Skin of body (tissue), 2 donors: ENCODE measurements around the gene NKG7. TPM values are rescaled to one million over a fixed set of nuclear protein-coding genes. Genes with fewer than 3 reads are reported as not detected.

ENCODE experiments used
- DNase-seq: peaks from one replicate; lab custom pipeline; 2025; lab: John Stamatoyannopoulos, UW
- total RNA-seq: library from RNA; depleted of rRNA; stranded (reverse); fragments of >200 nt; gene quantifications from one replicate; pipeline ENCODE4 v1.2.3, GENCODE V29; 2014

Gene NKG7
- total RNA-seq, 1 donor from 2014 or later, result 7.5 TPM

DNA sequence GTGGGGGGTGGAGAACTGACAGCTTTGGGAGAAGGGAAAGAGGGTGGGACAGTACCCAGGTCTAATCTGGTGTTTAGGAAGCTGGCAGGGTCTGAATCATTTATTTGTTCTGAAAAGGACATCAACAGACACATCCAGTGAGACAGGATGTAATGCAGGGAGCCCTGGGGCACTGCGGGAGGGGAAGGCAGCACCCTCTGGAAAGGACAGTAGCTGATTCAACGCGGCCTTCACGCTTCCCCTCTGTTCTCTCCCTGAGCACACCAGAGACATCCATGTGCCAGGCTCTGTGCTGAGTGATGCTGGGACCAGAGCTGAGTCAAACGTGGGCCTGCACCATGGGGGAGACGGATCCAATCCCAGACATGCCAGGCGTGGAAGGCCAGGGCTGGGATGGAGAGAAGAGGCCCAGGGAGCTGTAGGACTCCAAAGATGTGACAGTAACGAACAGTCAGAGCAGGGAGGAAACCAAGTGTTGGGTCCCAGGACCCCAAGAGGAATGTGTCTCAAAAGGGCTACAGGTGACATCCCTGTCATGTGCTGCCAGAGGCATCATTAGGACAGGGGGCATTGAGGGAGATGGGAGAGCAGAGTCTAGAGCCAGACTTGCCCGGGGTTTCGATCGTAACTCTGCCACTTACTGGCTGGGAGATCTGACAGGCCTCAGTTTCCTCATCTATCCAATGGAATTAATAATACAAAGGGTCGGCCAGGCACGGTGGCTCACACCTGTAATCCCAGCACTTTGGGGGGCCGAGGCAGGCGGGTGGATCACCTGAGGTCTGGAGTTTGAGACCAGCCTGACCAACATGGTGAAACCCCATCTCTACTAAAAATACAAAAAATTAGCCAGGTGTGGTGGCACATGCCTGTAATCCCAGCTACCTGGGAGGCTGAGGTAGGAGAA lies 8.0 kb downstream of the NKG7 start:
- DNase-seq, result no peak

DNA sequence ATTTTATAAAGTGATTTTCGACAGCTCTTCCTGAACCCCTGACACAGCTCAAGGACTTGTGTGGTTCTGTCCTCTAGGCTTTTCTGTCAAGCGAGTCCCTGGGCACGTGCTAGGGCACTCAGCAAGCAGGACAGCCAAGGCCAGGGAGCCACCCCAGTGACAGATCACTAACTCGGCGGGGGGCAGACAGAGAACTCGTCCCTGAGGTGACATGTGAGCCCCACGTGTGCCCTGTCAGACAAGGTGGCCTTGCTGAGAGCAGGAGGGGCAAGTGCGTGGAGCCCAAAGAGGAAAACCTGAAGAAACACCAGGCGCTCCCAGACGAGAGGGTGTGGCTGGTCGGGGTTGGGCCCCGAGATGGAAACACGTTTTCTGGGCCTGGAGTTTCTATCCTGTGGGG lies 11.2 kb downstream of the NKG7 start:
- no peak for DNase-seq

DNA sequence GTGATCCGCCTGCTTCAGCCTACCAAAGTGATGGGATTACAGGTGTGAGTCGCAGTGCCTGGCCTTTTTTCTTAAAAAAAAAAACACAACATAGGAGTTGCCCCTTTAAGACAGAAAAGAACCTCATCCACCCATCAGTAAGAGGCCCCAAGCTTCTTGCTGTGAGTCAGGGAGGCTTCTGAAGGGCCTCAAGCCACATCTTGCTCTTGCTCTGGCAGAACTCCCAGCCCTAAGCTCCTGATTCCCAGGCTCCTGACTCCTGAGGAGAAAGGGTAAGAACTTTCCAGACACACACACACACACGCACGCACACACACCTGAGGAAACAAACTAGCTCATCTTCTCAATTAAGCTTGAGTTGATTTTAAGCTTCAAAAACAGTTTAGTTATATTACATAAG lies 13.2 kb downstream of the NKG7 start:
- peak; percentile 32 for DNase-seq

DNA sequence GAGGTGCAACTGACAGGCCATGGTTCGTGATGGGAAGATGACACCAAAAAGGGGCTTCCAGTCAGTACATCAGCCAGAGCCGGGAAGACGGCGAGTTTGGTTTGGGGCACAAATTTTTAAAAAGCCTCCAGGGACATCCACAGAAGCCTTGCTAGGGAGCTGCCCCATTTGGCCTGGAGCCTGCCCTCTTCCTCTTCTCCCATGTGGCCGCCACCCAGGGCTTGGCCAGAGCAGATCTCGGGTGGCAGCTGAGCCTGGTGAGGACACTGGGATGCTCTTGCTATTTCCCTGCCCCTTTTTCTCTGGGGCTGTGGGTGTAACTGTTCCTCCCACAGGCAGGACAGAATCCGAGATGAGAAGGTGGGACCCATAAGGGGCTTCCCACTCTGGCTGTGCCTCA lies 14.5 kb downstream of the NKG7 start:
- DNase-seq, result no peak

- no peak for DNase-seq
These were observed 16.2 kb downstream of the NKG7 start for GRCh38 chr19:51356159-51356801.

DNA sequence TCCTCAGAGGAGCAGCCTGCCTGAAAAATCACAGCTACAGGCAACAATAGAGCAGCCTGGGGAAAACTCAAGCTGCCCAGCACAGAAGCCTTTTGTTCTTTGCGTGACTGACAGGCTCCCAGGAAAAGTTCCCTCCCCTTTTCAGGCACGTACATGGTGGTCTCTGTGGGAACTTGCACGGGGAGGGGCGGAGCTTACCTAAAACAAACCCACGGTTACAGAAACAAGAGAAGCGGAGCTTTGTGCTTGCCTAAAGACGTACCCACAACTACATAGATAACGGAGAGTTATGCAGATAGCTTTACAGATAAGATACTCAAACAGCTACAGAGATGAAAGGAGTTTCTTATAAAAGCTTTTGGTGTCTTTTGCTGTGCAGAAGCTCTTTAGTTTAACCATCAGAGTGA lies 17.7 kb downstream of the NKG7 start:
- peak; percentile 8 for DNase-seq

GRCh38 chr19:51354103-51354741 lies 18.2 kb downstream of the NKG7 start:
- no peak for DNase-seq

- DNase-seq, result no peak
These were observed 19.6 kb downstream of the NKG7 start for GRCh38 chr19:51352783-51353360.

DNA sequence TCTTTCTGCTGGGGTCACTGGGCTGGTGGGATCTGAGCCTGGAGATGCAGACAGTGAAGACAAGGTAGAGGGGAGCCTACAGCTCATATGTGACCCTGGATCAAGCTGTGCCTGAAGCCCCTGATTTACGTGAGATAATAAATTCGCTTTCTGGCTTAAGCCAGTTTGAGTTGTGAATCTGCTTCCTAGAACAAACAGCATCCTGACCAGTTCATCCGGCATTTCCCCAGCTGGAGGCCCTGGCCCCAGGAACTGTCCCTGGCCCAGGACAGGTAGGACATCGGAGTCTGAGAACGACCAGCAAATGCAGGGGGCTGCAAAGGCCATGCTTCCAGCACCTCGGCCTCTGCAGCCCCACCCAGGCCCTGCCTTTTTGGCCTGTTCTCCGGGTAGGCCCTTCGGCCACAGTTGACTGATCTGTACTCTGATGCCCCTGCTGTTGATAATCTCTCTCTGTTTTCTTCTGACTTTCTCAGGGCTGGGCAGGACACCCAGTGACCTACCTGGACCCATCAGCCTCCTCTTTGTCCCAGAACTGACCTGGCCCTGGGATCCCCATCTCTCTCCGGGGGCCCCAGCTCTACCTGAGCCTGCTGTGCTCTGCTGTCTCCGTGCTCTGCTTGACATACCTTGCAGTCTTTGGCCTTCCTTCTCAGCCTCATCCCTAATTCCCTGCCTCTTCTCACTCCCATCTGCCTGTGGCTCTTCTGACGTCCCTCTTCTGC lies 21.0 kb downstream of the NKG7 start:
- DNase-seq, result no peak

GRCh38 chr19:51347209-51347928 lies 25.1 kb downstream of the NKG7 start:
- DNase-seq, result no peak

DNA sequence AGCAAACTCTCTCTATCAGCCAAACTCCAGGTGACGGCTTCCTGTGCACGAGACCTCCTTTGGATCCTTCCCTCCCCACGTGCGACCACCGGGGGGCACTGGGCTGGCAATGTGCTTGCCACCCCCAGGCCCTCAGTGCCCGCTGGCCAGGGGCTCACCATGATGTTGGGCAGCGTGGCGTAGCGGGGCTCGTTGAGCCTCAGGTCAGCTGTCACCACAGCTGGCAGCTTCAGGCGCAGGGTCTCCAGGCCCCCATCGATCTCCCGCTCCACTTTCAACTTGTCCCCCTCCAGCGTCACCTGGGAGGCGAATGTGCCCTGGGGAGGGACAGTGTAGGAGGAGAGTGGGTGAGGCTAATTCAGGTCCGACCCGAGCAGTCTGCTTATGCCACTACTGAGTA lies 25.7 kb downstream of the NKG7 start:
- DNase-seq, result no peak

- DNase-seq, result no peak
These were observed 27.3 kb downstream of the NKG7 start for GRCh38 chr19:51345076-51345620.

GRCh38 chr19:51342631-51343569 lies 29.6 kb downstream of the NKG7 start:
- DNase-seq, result no peak

DNA sequence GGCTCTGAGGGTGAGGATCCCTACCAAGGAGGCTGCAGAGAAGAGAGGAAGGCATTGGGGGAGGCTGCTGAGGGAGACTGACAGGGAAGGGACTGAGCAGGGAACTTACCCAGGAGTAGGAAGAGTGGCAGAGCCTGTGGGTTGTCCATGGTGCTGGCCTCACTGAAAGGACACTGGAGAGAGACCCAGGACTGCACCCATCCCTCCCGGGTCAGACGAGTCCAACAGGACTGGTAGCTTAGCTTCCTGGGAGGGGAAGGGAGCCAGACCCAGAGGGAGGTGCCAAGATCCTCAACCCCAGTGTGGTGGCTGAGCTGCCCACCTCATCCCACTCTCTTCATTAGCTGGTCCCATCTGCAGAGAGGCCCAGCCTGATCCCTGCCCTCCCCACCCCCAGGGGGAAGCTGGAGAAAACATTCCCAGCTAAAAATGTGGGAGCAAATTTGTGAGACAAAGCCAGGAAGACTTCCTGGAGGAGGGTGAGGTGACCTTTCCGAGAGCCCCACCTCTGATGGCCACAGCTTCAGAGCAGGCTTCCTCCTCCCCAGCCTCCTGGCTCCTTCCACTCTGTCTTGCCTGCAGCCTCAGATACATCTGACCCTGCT lies 30.4 kb downstream of the NKG7 start, which contains the start of gene VSIG10L:
Gene VSIG10L (minus strand): TSS at position 164 of the 605 bp plus-strand sequence. CDS start 15 bp downstream, at position 149.
- no peak for DNase-seq

GRCh38 chr19:51341066-51341465 lies 31.4 kb downstream of the NKG7 start:
- DNase-seq, result no peak

DNA sequence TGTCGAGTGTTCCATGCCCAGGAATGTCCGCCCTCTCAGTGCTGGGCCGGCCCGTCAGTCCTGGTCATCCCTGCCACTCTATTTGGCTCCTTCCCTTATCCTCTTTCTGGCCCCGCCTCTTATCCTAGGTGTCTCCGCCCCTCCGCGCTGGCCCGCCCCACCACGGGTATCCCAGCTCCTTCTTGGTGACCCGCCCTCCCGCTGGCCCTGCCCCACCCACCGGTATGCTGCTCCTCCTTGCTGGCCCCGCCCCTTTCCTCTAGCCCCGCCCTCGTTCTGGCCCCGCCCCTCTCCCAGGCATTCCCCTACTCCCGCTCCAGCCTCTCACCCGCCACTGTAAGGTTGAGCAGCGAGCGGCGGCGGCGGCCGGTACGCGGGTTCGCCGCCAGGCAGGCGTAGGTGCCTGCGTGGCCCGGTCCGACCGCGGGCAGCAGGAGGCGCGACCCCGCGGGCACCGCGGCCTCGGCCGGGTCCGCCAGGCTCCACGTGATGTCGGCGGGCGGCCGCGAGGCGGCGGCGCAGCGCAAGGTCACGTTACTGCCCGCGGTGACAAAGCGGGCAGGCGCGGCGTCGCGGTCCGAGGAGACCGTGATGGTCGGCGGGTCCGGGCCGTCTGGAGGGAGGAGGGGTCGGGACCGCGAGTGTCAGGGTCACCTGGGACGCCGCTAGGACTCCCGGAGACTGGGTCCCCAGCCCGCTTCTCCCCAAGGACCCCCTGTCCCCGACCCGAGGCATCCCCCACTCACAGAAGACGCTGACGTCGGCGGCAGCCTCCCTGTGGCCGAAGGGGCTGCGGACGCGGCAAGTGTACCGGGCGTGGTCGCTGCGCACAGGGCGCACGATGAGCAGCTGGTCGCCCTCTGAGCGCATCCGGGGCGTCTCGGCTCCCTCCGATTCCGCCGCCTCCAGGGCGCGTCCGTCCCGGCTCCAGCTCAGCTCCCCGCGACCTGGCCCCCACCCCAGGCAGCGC lies 32.5 kb downstream of the NKG7 start:
- DNase-seq, result peak; percentile 41

GRCh38 chr19:51339313-51339686 lies 33.2 kb downstream of the NKG7 start:
- DNase-seq, result no peak
